EH (cell line): ENCODE data around the gene CMC2.

Experiments used
- DNase-seq: peaks from one replicate; pipeline ENCODE4 v3.0.0-alpha.2; 2015; ENCODE audit warnings: low read depth

CMC2 gene

GRCh38 chr16:80973991-80974390 lies 32.7 kb downstream of the CMC2 start:
- no peak for DNase-seq

GRCh38 chr16:80972611-80973010 lies 34.1 kb downstream of the CMC2 start:
- no peak for DNase-seq

GRCh38 chr16:80971819-80972218 lies 34.9 kb downstream of the CMC2 start:
- no peak for DNase-seq

GRCh38 chr16:80969114-80969484 lies 37.6 kb downstream of the CMC2 start:
- no peak for DNase-seq

- DNase-seq, result peak; percentile 63
Observed at GRCh38 chr16:80968386-80969113, 38.1 kb downstream of the CMC2 start.

- DNase-seq, result no peak
Observed at GRCh38 chr16:80966617-80967016, 40.1 kb downstream of the CMC2 start.

GRCh38 chr16:80964351-80964750 lies 42.3 kb downstream of the CMC2 start:
- DNase-seq, result no peak

GRCh38 chr16:80962879-80963278 lies 43.8 kb downstream of the CMC2 start:
- no peak for DNase-seq

- no peak for DNase-seq
Observed at GRCh38 chr16:80958284-80958683, 48.4 kb downstream of the CMC2 start.

GRCh38 chr16:80954985-80955384 lies 51.7 kb downstream of the CMC2 start:
- no peak for DNase-seq

- DNase-seq, result peak; percentile 61
Observed at GRCh38 chr16:80948886-80949493, 57.7 kb downstream of the CMC2 start.

GRCh38 chr16:80947708-80948625 lies 58.7 kb downstream of the CMC2 start:
- no peak for DNase-seq

GRCh38 chr16:80947239-80947638 lies 59.4 kb downstream of the CMC2 start:
- DNase-seq, result no peak

GRCh38 chr16:80946481-80946880 lies 60.2 kb downstream of the CMC2 start:
- no peak for DNase-seq

- peak; percentile 37 for DNase-seq
Observed at GRCh38 chr16:80940069-80940856, 66.4 kb downstream of the CMC2 start.

GRCh38 chr16:80938879-80939260 lies 67.8 kb downstream of the CMC2 start:
- DNase-seq, result no peak

- peak; percentile 99 for DNase-seq
Observed at GRCh38 chr16:80938004-80938878, 68.4 kb downstream of the CMC2 start.

- DNase-seq, result peak; percentile 78
Observed at GRCh38 chr16:80936410-80936809, 70.3 kb downstream of the CMC2 start.

- no peak for DNase-seq
Observed at GRCh38 chr16:80935691-80936090, 71.0 kb downstream of the CMC2 start.

GRCh38 chr16:80932708-80933095 lies 74.0 kb downstream of the CMC2 start:
- peak; percentile 99 for DNase-seq
